Stimulated activated CD8-positive, alpha-beta memory T cell treated with anti-CD3 and anti-CD28 coated beads, Interleukin-4, amount 100 ng/mL, for 1 hour (primary cell): ENCODE data around the gene TRIM46.
A peak's percentile ranks its signal among the peaks of the same experiment; 100 is the strongest.
"Not testable (repeated sequence)": the region's sequence is repeated elsewhere in the genome, so short reads cannot be mapped to it uniquely, and the experiment has no call there.

Experiments used
- DNase-seq, 2 donors: peaks; one replicate each; pipeline ENCODE4 v3.0.0-alpha.2; 2020; ENCODE audit warnings: low read depth in 2 of 2, low spot score in 1 of 2

Gene TRIM46

GRCh38 chr1:155136748-155137147 is 36.9 kb upstream of the TRIM46 start:
- no peak for DNase-seq

GRCh38 chr1:155137154-155137949 is 36.3 kb upstream of the TRIM46 start:
- no peak for DNase-seq

GRCh38 chr1:155139895-155140629 is 33.6 kb upstream of the TRIM46 start, which contains the start of gene DPM3:
Gene DPM3, minus strand, starts transcription at chr1:155140531. Its CDS starts 291 bp downstream, at chr1:155140240.
- peak; percentile 69 to 76 for DNase-seq

- DNase-seq, result no peak
These were observed 33.1 kb upstream of the TRIM46 start for GRCh38 chr1:155140630-155140953.

GRCh38 chr1:155141749-155142148 is 31.9 kb upstream of the TRIM46 start:
- DNase-seq, result no peak

- DNase-seq, result no peak
These were observed 28.2 kb upstream of the TRIM46 start for GRCh38 chr1:155145491-155145890.

- DNase-seq, result not testable (repeated sequence)
These were observed 17.5 kb upstream of the TRIM46 start for GRCh38 chr1:155155996-155156643.

- DNase-seq, result no peak
These were observed 14.7 kb upstream of the TRIM46 start for GRCh38 chr1:155158991-155159390.

- no peak for DNase-seq
These were observed 13.5 kb upstream of the TRIM46 start for GRCh38 chr1:155160128-155160527.

GRCh38 chr1:155162631-155163030 is 11.0 kb upstream of the TRIM46 start:
- not testable (repeated sequence) for DNase-seq

GRCh38 chr1:155163785-155164184 is 9.9 kb upstream of the TRIM46 start:
- not testable (repeated sequence) for DNase-seq

- not testable (repeated sequence) for DNase-seq
These were observed 9.0 kb upstream of the TRIM46 start for GRCh38 chr1:155164625-155165024.

- no peak for DNase-seq
These were observed 7.6 kb upstream of the TRIM46 start for GRCh38 chr1:155166051-155166470.

- DNase-seq, result no peak
These were observed 7.0 kb upstream of the TRIM46 start for GRCh38 chr1:155166471-155167165.

- DNase-seq, result peak; percentile 75 to 77
These were observed 6.2 kb upstream of the TRIM46 start for GRCh38 chr1:155167166-155168104.

- not testable (repeated sequence) for DNase-seq
These were observed 5.6 kb upstream of the TRIM46 start for GRCh38 chr1:155168105-155168445.

- no peak for DNase-seq
These were observed 5.0 kb upstream of the TRIM46 start for GRCh38 chr1:155168456-155169210.

GRCh38 chr1:155169541-155169940 is 4.1 kb upstream of the TRIM46 start:
- no peak for DNase-seq

GRCh38 chr1:155170101-155170785 is 3.4 kb upstream of the TRIM46 start:
- DNase-seq, result no peak
